SK-N-SH treated with all-trans-retinoic acid at 6 μM for 48 hours (cell line): ENCODE results near the gene CLSTN3.

Experiments
- ATAC-seq: fragments of 200-7000 bp; cut with Tn5 transposase; 3 replicates; pipeline ENCODE4 v1.9.1; 2020; ENCODE audit warnings: mild to moderate bottlenecking, moderate library complexity
- ARNTL ChIP-seq: fragments of 450-650 bp; formaldehyde crosslinking; IDR thresholded peaks from 2 replicates; pipeline ENCODE4 v1.5.0; 2020; ENCODE audit warnings: low read depth, mild to moderate bottlenecking, moderate library complexity, borderline replicate concordance
- BACH2 ChIP-seq: fragments of 250-450 bp; sonication (Bioruptor Pico); IDR thresholded peaks from 2 replicates; pipeline ENCODE4 v1.9.0; 2021; ENCODE audit warnings: mild to moderate bottlenecking, borderline replicate concordance
- CREB5 ChIP-seq: fragments of 250-450 bp; sonication (Bioruptor Pico); IDR thresholded peaks from 2 replicates; pipeline ENCODE4 v1.5.1; 2020; ENCODE audit warnings: low read depth, mild to moderate bottlenecking, moderate library complexity
- CSDC2 ChIP-seq: fragments of 250-450 bp; sonication (Bioruptor Pico); IDR thresholded peaks from 2 replicates; pipeline ENCODE4 v1.5.0; 2020; ENCODE audit warnings: mild to moderate bottlenecking, moderate library complexity
- ESRRG ChIP-seq: fragments of 250-450 bp; sonication (Bioruptor Pico); IDR thresholded peaks from 2 replicates; pipeline ENCODE4 v1.6.1; 2021; ENCODE audit warnings: mild to moderate bottlenecking
- GLIS3 ChIP-seq: fragments of 250-450 bp; sonication (Bioruptor Pico); IDR thresholded peaks from 2 replicates; pipeline ENCODE4 v1.5.0; 2020; ENCODE audit warnings: mild to moderate bottlenecking, moderate library complexity
- ISL1 ChIP-seq: fragments of 250-450 bp; sonication (Bioruptor Pico); IDR thresholded peaks from 2 replicates; pipeline ENCODE4 v2.1.2; 2022; ENCODE audit warnings: mild to moderate bottlenecking, moderate library complexity
- OSR1 ChIP-seq: fragments of 250-450 bp; sonication (Bioruptor Pico); IDR thresholded peaks from 2 replicates; pipeline ENCODE4 v1.8.0; 2022; ENCODE audit warnings: moderate library complexity, mild to moderate bottlenecking, inconsistent platforms
- PATZ1 ChIP-seq: fragments of 250-450 bp; sonication (Bioruptor Pico); IDR thresholded peaks from 2 replicates; pipeline ENCODE4 v1.8.0; 2020; ENCODE audit warnings: mild to moderate bottlenecking, moderate library complexity, borderline replicate concordance
- POU6F1 ChIP-seq: fragments of 250-450 bp; sonication (Bioruptor Pico); IDR thresholded peaks from 2 replicates; pipeline ENCODE4 v1.8.0; 2021; ENCODE audit warnings: low read depth, mild to moderate bottlenecking, moderate library complexity, borderline replicate concordance
- PPARA ChIP-seq: fragments of 250-450 bp; sonication (Bioruptor Pico); IDR thresholded peaks from 2 replicates; pipeline ENCODE4 v1.5.0; 2020; ENCODE audit warnings: mild to moderate bottlenecking, borderline replicate concordance
- RARB ChIP-seq: fragments of 250-450 bp; sonication (Bioruptor Pico); IDR thresholded peaks from 2 replicates; pipeline ENCODE4 v1.8.0; 2021; ENCODE audit warnings: mild to moderate bottlenecking, moderate library complexity
- SNAI2 ChIP-seq: fragments of 250-450 bp; sonication (Bioruptor Pico); IDR thresholded peaks from 2 replicates; pipeline ENCODE4 v1.5.0; 2020; ENCODE audit warnings: mild to moderate bottlenecking, moderate library complexity
- TCF4 ChIP-seq: fragments of 250-450 bp; sonication (Bioruptor Pico); IDR thresholded peaks from 2 replicates; pipeline ENCODE4 v1.8.0; 2021; ENCODE audit warnings: mild to moderate bottlenecking, moderate library complexity, borderline replicate concordance
- TOX ChIP-seq: fragments of 250-450 bp; sonication (Bioruptor Pico); IDR thresholded peaks from 2 replicates; pipeline ENCODE4 v1.8.0; 2021; ENCODE audit warnings: mild to moderate bottlenecking, moderate library complexity, borderline replicate concordance
- ZC3H10 ChIP-seq: fragments of 250-450 bp; sonication (Bioruptor Pico); IDR thresholded peaks from 2 replicates; pipeline ENCODE4 v1.5.1; 2021; ENCODE audit warnings: mild to moderate bottlenecking, moderate library complexity
- ZFP3 ChIP-seq: fragments of 250-450 bp; sonication (Bioruptor Pico); IDR thresholded peaks from 2 replicates; pipeline ENCODE4 v1.5.0; 2020; ENCODE audit warnings: mild to moderate bottlenecking, moderate library complexity
- ZFP30 ChIP-seq: fragments of 450-650 bp; formaldehyde crosslinking; IDR thresholded peaks from 2 replicates; pipeline ENCODE4 v1.5.0; 2022; ENCODE audit warnings: mild to moderate bottlenecking, moderate library complexity
- ZNF565 ChIP-seq: fragments of 450-650 bp; formaldehyde crosslinking; conservative IDR thresholded peaks from 2 replicates; pipeline ENCODE4 v1.5.0; 2020; ENCODE audit warnings: low read depth, mild to moderate bottlenecking, moderate library complexity
- ZNF70 ChIP-seq: fragments of 450-650 bp; formaldehyde crosslinking; IDR thresholded peaks from 2 replicates; pipeline ENCODE4 v1.5.0; 2020; ENCODE audit warnings: mild to moderate bottlenecking, moderate library complexity
- ZNF8 ChIP-seq: fragments of 450-650 bp; formaldehyde crosslinking; IDR thresholded peaks from 2 replicates; pipeline ENCODE4 v1.5.0; 2020; ENCODE audit warnings: mild to moderate bottlenecking, moderate library complexity
- TF ChIP-seq, protein P1 (sequence below): fragments of 250-450 bp; sonication (Bioruptor Pico); IDR thresholded peaks from 2 replicates; pipeline ENCODE4 v1.5.0; 2020; ENCODE audit warnings: mild to moderate bottlenecking, moderate library complexity

Gene CLSTN3

GRCh38 chr12:7127916-7128626, 2.1 kb upstream of the CLSTN3 start:
- TF ChIP-seq ZNF565 (no peak), ZNF8 (no peak), GLIS3 (no peak), ESRRG (CRISPR knock-in tag) (no peak), TCF4 (no peak), ISL1 (CRISPR knock-in tag) (no peak), TOX (CRISPR knock-in tag) (no peak), OSR1 (CRISPR knock-in tag) (no peak)
- TF ChIP-seq, protein P1, sequence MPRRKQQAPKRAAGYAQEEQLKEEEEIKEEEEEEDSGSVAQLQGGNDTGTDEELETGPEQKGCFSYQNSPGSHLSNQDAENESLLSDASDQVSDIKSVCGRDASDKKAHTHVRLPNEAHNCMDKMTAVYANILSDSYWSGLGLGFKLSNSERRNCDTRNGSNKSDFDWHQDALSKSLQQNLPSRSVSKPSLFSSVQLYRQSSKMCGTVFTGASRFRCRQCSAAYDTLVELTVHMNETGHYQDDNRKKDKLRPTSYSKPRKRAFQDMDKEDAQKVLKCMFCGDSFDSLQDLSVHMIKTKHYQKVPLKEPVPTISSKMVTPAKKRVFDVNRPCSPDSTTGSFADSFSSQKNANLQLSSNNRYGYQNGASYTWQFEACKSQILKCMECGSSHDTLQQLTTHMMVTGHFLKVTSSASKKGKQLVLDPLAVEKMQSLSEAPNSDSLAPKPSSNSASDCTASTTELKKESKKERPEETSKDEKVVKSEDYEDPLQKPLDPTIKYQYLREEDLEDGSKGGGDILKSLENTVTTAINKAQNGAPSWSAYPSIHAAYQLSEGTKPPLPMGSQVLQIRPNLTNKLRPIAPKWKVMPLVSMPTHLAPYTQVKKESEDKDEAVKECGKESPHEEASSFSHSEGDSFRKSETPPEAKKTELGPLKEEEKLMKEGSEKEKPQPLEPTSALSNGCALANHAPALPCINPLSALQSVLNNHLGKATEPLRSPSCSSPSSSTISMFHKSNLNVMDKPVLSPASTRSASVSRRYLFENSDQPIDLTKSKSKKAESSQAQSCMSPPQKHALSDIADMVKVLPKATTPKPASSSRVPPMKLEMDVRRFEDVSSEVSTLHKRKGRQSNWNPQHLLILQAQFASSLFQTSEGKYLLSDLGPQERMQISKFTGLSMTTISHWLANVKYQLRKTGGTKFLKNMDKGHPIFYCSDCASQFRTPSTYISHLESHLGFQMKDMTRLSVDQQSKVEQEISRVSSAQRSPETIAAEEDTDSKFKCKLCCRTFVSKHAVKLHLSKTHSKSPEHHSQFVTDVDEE (CRISPR knock-in tag) = no peak
- TF ChIP-seq, all 23 proteins: peak for 0
- no peak for ATAC-seq

DNA sequence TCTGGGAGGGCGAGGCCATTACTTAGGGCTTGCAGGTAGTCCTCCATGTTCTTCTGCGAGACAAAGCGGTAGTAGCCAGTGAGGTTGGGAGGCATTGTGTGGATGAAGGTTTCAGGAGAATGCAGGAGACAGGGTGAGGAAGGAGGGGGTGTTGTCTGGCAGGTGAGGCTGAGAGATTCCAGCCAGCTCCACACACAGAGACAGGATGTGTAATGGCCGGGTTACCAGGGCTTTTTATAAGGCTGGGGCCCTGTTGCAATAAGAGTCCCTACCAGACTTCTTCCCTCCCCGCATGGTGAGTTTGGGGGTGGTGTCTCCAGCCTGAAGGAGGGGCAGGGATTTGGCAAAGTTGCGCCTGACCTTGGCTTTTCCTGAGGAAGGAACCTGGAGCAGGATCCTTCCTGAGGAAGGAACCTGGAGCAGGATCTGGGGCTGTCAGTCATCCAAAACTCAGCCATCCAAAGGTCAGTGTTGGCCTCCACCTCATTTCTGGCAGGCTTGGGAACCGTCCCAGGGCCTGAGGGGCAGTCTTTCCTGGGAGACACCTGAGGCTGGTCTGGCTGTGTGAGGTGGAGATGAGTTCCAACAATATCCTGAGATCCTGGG, 1.4 kb upstream of the CLSTN3 start, which contains the start of gene RBP5:
Gene RBP5, minus strand, starts transcription at position 209 of the 606 bp plus-strand sequence. Its CDS starts 114 bp downstream, at position 95.
- no peak for ATAC-seq
- TF ChIP-seq CSDC2 (CRISPR knock-in tag) (no peak), ZFP30 (CRISPR knock-in tag) (no peak), BACH2 (CRISPR knock-in tag) (no peak), ZNF8 (no peak), TOX (CRISPR knock-in tag) (no peak), ZNF565 (no peak), OSR1 (CRISPR knock-in tag) (no peak), POU6F1 (CRISPR knock-in tag) (no peak), GLIS3 (no peak), SNAI2 (no peak), CREB5 (no peak), PATZ1 (CRISPR knock-in tag) (no peak), ZNF70 (no peak)
- TF ChIP-seq, all 23 proteins: peak for 0

- ATAC-seq = no peak
- TF ChIP-seq POU6F1 (CRISPR knock-in tag) (no peak), PPARA (CRISPR knock-in tag) (no peak), ZC3H10 (CRISPR knock-in tag) (no peak), BACH2 (CRISPR knock-in tag) (no peak), TOX (CRISPR knock-in tag) (no peak), ARNTL (CRISPR knock-in tag) (no peak), SNAI2 (no peak), ZFP3 (CRISPR knock-in tag) (no peak), ZNF70 (no peak), OSR1 (CRISPR knock-in tag) (no peak), ISL1 (CRISPR knock-in tag) (no peak), TCF4 (no peak), GLIS3 (no peak), PATZ1 (CRISPR knock-in tag) (no peak), CSDC2 (CRISPR knock-in tag) (no peak), ZFP30 (CRISPR knock-in tag) (no peak), RARB (CRISPR knock-in tag) (no peak)
These were observed 792 bp upstream of the CLSTN3 start for GRCh38 chr12:7129287-7129871.
